ENCODE measurements around the gene NFE2L1. TPM values are rescaled to one million over a fixed set of nuclear protein-coding genes. Genes with fewer than 3 reads are reported as not detected.

NFE2L1 gene
- 10 to 100 TPM; 87.1 to 89.2 TPM for total RNA-seq

GRCh38 chr17:48047741-48048383, at the start of gene NFE2L1:
Gene NFE2L1, plus strand, starts transcription at chr17:48048359. Its CDS starts 2,760 bp downstream, at chr17:48051119.

GRCh38 chr17:48037036-48037837, 10.9 kb upstream of the NFE2L1 start, which contains the start of gene COPZ2:
Gene COPZ2, minus strand, starts transcription at chr17:48037797. Its CDS starts 20 bp downstream, at chr17:48037777.

GRCh38 chr17:48101012-48101720, 53.0 kb downstream of the NFE2L1 start, which contains the start of gene CBX1:
Gene CBX1, minus strand, starts transcription at chr17:48101478. Its CDS starts 24,474 bp downstream, at chr17:48077004.

GRCh38 chr17:48107137-48108055, 59.2 kb downstream of the NFE2L1 start, which contains the start of gene SNX11:
Gene SNX11, plus strand, starts transcription at chr17:48107766. Its CDS starts 4,278 bp downstream, at chr17:48112044.

Small RNAs within 50 kb of the gene (small RNA-seq; reads per million reads assigned to genes)
- 0 reads per million in 2 donors for gene AC004477.2
- gene MIR152, result 1,114 to 1,731 reads per million in 2 donors
- gene RNU6-1201P, result 0.04 to 0.12 reads per million in 2 donors

Other genes starting within 250 kb of the NFE2L1 start
- gene OSBPL7, start 226.6 kb upstream of the NFE2L1 start, total RNA-seq, result 1 to 10 TPM; 8.0 to 8.9 TPM
- gene MRPL10, start 216.8 kb upstream of the NFE2L1 start, total RNA-seq, result 10 to 100 TPM; 20.6 to 37.3 TPM
- gene LRRC46, start 216.7 kb upstream of the NFE2L1 start, total RNA-seq, result under 1 TPM in 1 of 2 donors, not detected in 1; 0.33 TPM
- 10 to 100 TPM; 15.0 to 18.2 TPM for gene SCRN2, start 207.1 kb upstream of the NFE2L1 start, total RNA-seq
- gene SP6, start 197.2 kb upstream of the NFE2L1 start, total RNA-seq, result not detected
- gene SP2, start 152.1 kb upstream of the NFE2L1 start, total RNA-seq, result 1 to 10 TPM; 3.8 to 4.7 TPM
- 10 to 100 TPM; 37.2 to 39.3 TPM for gene PNPO, start 106.8 kb upstream of the NFE2L1 start, total RNA-seq
- gene PRR15L, start 90.5 kb upstream of the NFE2L1 start, total RNA-seq, result not detected
- 10 to 100 TPM; 41.6 to 42.7 TPM for gene CDK5RAP3, start 77.2 kb upstream of the NFE2L1 start, total RNA-seq
- gene COPZ2, start 10.6 kb upstream of the NFE2L1 start, total RNA-seq, result 10 to 100 TPM; 11.4 to 11.7 TPM
- 10 to 100 TPM; 21.7 to 41.6 TPM for gene CBX1, start 53.1 kb downstream of the NFE2L1 start, total RNA-seq
- gene SNX11, start 59.4 kb downstream of the NFE2L1 start, total RNA-seq, result 10 to 100 TPM; 12.4 to 16.0 TPM